PC-3 (cell line): ENCODE data around the gene SMAD7. TPM values are rescaled to one million over a fixed set of nuclear protein-coding genes. Genes with fewer than 3 reads are reported as not detected.
A peak's percentile ranks its signal among the peaks of the same experiment; 100 is the strongest.

Source experiments
- ATAC-seq: fragments of 200-7000 bp; cut with Tn5 transposase; 2 replicates; pipeline ENCODE4 v1.9.1; 2020; ENCODE audit warnings: mild to moderate bottlenecking, moderate library complexity
- BruUV-seq: library from RNA; stranded (reverse); fragments of 400-500 nt; replicated peaks from 2 replicates; lab custom pipeline; 2021; lab: Mats Ljungman, UMichigan
- CTCF ChIA-PET: fragments of 300-600 bp; sonication (Branson Sonifier 250); formaldehyde crosslinking; loops from one replicate; lab custom pipeline; 2022; ENCODE audit warnings: antibody characterized with exemption; lab: Charles Lee
- POLR2A ChIA-PET: fragments of 300-600 bp; sonication (Branson Sonifier 250); formaldehyde crosslinking; loops from one replicate; lab custom pipeline; 2022; ENCODE audit warnings: antibody characterized with exemption; ENCODE audit not compliant: unreplicated experiment; lab: Charles Lee
- DNase-seq: peaks from one replicate; pipeline ENCODE4 v3.0.0-alpha.2; 2015
- H2AFZ ChIP-seq: fragments of 300-600 bp; sonication (generic); 2 replicates; pipeline ENCODE4 v1.6.0; 2016; ENCODE audit warnings: antibody characterized with exemption, low read length
- H3F3A ChIP-seq: fragments of 300-600 bp; sonication (generic); one replicate; pipeline ENCODE4 v1.6.0; 2017; ENCODE audit warnings: antibody characterized with exemption, low read length, control low read depth, mild to moderate bottlenecking; ENCODE audit not compliant: unreplicated experiment
- H3K27ac ChIP-seq: fragments of 300-600 bp; sonication (generic); 2 replicates; pipeline ENCODE4 v1.5.1; 2016; ENCODE audit warnings: mild to moderate bottlenecking, low read length
- H3K27me3 ChIP-seq: fragments of 300-600 bp; sonication (generic); 2 replicates; pipeline ENCODE4 v1.6.1; 2016; ENCODE audit warnings: low read length, mixed read lengths
- H3K36me3 ChIP-seq: fragments of 300-600 bp; sonication (generic); 2 replicates; pipeline ENCODE4 v1.6.1; 2016; ENCODE audit warnings: low read depth, mixed run types, low read length, mixed read lengths
- H3K4me1 ChIP-seq: fragments of 300-600 bp; sonication (generic); 2 replicates; pipeline ENCODE4 v1.5.1; 2016; ENCODE audit warnings: low read length; ENCODE audit not compliant: insufficient read depth
- H3K4me2 ChIP-seq: fragments of 300-600 bp; sonication (generic); 2 replicates; pipeline ENCODE4 v1.6.0; 2016; ENCODE audit warnings: low read length
- H3K4me3 ChIP-seq: fragments of 300-600 bp; sonication (generic); 2 replicates; pipeline ENCODE4 v1.5.1; 2016; ENCODE audit warnings: mild to moderate bottlenecking, low read length, mixed read lengths
- H3K79me2 ChIP-seq: fragments of 300-600 bp; sonication (generic); 2 replicates; pipeline ENCODE4 v1.6.1; 2017; ENCODE audit warnings: low read length, mixed read lengths
- H3K9ac ChIP-seq: fragments of 300-600 bp; sonication (generic); 2 replicates; pipeline ENCODE4 v1.6.0; 2016; ENCODE audit warnings: mild to moderate bottlenecking, low read length
- H3K9me2 ChIP-seq: fragments of 300-600 bp; sonication (generic); replicated peaks from 2 replicates; pipeline ENCODE4 v1.6.1; 2016; ENCODE audit warnings: mixed run types, low read length, mixed read lengths
- H3K9me3 ChIP-seq: fragments of 300-600 bp; sonication (generic); 2 replicates; pipeline ENCODE4 v1.6.1; 2016; ENCODE audit warnings: low read length, mixed read lengths
- H4K20me1 ChIP-seq: fragments of 300-600 bp; sonication (generic); 2 replicates; pipeline ENCODE4 v1.6.1; 2016; ENCODE audit warnings: low read length, mixed read lengths
- EZH2 ChIP-seq: fragments of 300-600 bp; sonication (generic); IDR thresholded peaks from one replicate; pipeline ENCODE4 v1.6.1; 2017; ENCODE audit warnings: antibody characterized with exemption, mild to moderate bottlenecking, low read length; ENCODE audit not compliant: unreplicated experiment
- EZH2phosphoT487 ChIP-seq: fragments of 300-600 bp; sonication (generic); IDR thresholded peaks from 2 replicates; pipeline ENCODE4 v1.6.1; 2018; ENCODE audit warnings: mild to moderate bottlenecking, antibody characterized with exemption, low read length, borderline replicate concordance
- intact Hi-C: fragments of 100-400 bp; cut with micrococcal nuclease; formaldehyde crosslinking; loops from 2 replicates; pipeline ENCODE4 v1.9.0; 2023
- total RNA-seq: library from RNA; depleted of rRNA; stranded (reverse); fragments of >200 nt; gene quantifications from 2 replicates; pipeline ENCODE4 v1.2.3, GENCODE V29; 2014
- TF ChIP-seq, protein P1 (sequence below): fragments of 300-600 bp; sonication (generic); conservative IDR thresholded peaks from 2 replicates; pipeline ENCODE4 v1.5.1; 2017; ENCODE audit warnings: antibody characterized with exemption, low read depth, mild to moderate bottlenecking, low read length

SMAD7 gene
- total RNA-seq, 1 experiment from 2014 or later, result 9.4 TPM

DNA sequence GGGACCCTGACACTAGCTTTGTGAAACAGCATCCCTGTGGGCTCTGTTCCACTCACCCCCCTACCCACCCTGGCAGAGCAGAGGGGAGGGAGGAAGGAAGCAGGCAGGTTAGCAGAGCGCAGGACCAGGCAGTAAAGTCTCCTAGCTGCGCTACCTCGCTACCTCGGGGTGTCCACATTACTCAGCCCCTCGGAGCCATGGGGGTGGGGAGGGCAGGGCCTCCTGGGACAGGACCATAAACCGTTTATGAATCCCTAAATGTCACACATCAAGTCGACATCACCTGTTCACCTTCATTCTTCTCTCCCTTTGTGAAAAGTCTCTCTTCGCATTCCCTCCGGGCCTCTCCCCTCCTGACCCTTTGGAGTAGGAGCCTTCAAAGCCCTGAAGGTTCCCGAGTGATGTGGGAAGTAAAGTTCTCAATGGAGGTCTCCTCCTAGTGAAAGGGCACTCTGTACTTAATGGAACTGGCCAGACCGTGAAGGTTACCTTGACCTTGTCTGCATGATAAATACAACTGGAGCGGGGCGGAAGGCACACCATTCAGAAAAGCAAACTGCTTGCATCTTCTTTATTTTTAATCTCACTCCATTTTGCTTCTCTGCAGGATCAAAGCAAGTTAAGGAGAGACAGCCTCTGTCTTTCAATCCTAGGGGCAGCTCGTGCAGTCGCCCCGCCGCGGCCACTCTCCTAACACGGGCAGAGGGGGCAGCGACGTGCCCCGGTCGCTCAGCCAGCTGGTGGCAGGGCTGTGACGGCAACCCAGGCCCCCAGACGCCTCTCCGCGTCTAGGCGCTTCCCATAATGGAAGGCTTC is 23.7 kb upstream of the SMAD7 start:
- Histone ChIP-seq H3K79me2 (no peaks in the 10 kb centered on the region), H3K36me3 (no peaks in the 10 kb centered on the region), H3K9ac (no peak overlapping the region), H3F3A (no peaks in the 10 kb centered on the region), H3K9me3 (no peaks in the 10 kb centered on the region), H2AFZ (no peak overlapping the region), H3K27ac (no peak overlapping the region), H3K4me3 (peak overlapping the region; percentile 61), H4K20me1 (no peaks in the 10 kb centered on the region), H3K9me2 (no peaks in the 10 kb centered on the region), H3K4me1 (no peaks in the 10 kb centered on the region), H3K4me2 (peak overlapping the region; percentile 79), H3K27me3 (no peaks in the 10 kb centered on the region)
- DNase-seq (no peak), ATAC-seq (no peak)
- intact Hi-C loops, result no loop called here
- TF ChIP-seq, protein P1, sequence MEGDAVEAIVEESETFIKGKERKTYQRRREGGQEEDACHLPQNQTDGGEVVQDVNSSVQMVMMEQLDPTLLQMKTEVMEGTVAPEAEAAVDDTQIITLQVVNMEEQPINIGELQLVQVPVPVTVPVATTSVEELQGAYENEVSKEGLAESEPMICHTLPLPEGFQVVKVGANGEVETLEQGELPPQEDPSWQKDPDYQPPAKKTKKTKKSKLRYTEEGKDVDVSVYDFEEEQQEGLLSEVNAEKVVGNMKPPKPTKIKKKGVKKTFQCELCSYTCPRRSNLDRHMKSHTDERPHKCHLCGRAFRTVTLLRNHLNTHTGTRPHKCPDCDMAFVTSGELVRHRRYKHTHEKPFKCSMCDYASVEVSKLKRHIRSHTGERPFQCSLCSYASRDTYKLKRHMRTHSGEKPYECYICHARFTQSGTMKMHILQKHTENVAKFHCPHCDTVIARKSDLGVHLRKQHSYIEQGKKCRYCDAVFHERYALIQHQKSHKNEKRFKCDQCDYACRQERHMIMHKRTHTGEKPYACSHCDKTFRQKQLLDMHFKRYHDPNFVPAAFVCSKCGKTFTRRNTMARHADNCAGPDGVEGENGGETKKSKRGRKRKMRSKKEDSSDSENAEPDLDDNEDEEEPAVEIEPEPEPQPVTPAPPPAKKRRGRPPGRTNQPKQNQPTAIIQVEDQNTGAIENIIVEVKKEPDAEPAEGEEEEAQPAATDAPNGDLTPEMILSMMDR, result no peak
- TSS peak; percentile 84 for BruUV-seq
- POLR2A ChIA-PET, result no interaction called here
- CTCF ChIA-PET, result interaction anchor here (0.6 kb wide), 1 partner anchor 135 kb away, joined by 5 read pairs; no protein-coding TSS in a partner anchor

GRCh38 chr18:48973731-48974130 is 23.0 kb upstream of the SMAD7 start:
- TF ChIP-seq EZH2phosphoT487, result no peak
- TF ChIP-seq EZH2, result no peak
- TF ChIP-seq, protein P1, result no peak
- ChIA-PET CTCF (interaction anchor here (0.6 kb wide), 1 partner anchor 136 kb away, joined by 5 read pairs; no protein-coding TSS in a partner anchor), POLR2A (no interaction called here)
- no TSS peak for BruUV-seq
- no peaks in the 10 kb centered on the region for H3K9me2 ChIP-seq
- H3K9me3 ChIP-seq, result no peaks in the 10 kb centered on the region
- no peak for ATAC-seq
- no peak overlapping the region for H3K27ac ChIP-seq
- intact Hi-C loops, result no loop called here
- H4K20me1 ChIP-seq, result no peaks in the 10 kb centered on the region
- H3K79me2 ChIP-seq, result no peaks in the 10 kb centered on the region
- no peaks in the 10 kb centered on the region for H3K4me1 ChIP-seq
- H3K36me3 ChIP-seq, result no peaks in the 10 kb centered on the region
- no peak overlapping the region for H2AFZ ChIP-seq
- H3K9ac ChIP-seq, result no peak overlapping the region
- DNase-seq, result no peak
- H3K4me3 ChIP-seq, result no peak overlapping the region
- H3K27me3 ChIP-seq, result no peaks in the 10 kb centered on the region
- H3K4me2 ChIP-seq, result no peak overlapping the region
- no peaks in the 10 kb centered on the region for H3F3A ChIP-seq
